ENCODE measurements around the gene FCSK.

FCSK gene

DNA sequence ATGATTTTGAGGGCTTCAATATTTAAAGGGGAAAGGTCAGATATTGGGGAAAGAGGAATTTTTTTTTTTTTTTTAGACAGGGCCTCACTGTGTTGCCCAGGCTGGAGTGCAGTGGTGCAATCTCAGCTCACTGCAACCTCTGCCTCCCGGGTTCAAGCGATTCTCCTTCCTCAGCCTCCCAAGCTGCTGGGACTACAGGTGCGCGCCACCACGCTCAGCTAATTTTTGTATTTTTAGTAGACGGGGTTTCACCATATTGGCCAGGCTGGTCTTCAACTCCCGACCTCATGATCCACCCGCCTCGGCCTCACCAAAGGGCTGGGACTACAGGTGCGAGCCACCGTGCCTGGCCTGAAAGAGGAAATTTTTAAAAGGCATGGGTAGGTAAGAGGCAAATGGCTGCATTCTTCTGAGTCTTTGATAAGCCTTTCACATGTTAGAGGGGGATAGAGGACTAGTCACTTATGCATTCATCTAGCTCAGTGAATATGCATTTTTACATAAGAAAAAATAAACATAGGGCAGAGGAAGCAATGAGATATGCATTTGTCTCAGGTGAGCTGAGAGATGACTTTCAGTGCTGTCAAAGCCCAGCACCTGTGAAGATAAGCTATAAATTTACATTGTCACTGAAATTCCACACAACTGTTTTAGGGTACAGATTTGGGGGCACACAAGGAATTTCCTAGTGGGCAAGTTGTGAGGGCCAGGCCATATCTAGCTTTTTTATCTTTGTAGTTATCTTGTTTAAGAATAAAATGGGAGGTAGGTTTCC is 1.1 kb upstream of the FCSK start:
- no peak for DNase-seq (ENCODE audit: low read depth in 2 of 2)

DNA sequence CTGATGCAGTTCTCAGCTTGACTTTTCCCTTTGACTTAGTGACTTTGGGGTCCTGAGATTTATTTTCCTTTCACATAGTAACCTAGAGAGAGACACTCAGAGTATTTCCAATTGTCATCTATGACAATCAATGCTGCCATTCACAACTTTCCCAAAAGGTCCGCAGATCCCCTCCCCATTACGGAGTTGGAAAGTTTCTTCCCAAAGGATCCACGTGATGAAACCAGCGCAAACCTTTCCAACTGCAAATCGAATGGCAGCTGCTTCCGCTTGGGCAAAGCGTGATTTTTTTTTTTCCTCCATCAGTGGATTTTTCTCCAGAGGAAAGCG is 538 bp upstream of the FCSK start:
- no peak for DNase-seq (ENCODE audit: low read depth in 2 of 2)

DNA sequence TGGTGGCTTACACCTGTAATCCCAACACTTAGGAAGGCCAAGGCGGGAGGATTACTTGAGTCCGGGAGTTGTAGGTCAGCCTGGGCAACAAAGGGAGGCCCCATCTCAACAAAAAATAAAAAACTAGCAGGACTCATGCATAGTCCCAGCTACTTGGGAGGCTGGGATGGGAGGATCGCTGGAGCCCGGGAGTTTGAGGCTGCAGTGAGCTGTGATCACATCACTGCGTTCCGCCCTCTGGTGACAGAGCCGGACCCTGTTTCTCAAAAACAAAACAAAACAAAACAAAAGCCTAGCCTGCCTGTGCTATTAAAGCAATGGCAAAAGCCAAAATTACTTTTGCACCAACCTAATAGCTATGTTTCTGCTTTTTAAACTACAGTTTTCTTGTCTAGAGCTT is 1.5 kb downstream of the FCSK start:
- no peak for DNase-seq (ENCODE audit: low read depth in 2 of 2)

DNA sequence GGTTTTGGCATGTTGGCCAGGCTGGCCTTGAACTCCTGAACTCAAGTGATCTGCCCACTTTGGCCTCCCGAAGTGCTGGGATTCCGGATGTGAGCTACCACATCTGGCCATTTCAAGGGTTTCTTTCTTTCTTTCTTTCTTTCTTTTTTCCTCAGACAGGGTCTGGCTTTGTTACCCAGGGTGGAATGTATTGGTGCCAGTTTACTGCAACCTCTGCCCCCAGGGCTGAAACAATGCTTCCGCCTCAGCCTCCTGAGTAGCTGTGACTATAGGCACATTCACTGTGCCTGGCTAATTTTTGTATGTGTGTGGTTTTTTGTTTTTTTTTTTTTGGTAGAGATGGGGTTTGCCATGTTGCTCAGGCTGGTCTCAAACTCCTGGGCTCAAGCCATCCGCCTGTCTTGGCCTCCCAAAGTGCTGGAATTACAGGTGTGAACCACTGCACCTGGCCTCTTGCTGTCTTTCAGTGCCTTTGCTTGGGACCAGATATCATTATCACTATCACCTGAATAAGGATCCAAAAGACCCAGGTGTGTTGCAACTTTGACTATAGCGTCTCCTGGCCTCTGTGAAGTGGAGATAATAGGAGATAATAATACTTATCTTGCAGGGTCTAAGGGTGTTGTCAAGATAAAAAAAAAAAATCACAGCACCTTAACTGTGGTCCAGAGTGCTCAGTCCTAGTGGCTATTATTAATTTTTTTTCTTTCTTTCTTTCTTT is 3.2 kb downstream of the FCSK start:
- no peak for DNase-seq (ENCODE audit: low read depth in 2 of 2)

DNA sequence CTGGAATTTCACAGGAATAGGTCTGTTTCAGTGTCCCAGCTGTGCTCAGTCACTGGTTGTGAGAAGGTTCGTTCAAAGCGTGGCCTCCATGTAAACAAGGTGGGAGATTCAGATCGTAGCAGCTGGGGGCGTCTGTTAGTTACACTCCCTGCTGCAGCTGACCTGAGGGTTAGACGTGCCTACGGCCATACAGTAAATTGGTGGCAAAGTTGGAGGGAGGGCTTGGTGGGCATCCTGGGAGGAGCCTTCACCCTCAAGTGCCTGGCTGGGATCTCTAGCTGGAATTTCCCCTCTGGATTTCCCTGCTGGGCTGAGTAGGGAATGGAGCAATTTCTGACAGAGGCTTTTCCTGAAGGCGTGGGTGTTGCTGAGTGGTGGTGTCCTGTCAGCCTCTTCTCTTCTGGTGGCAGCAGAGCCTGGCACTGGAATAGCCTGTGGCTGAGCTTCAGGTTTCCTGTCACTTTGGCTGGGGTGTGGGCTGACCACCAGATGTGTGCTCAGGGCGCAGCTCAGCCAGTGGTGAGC is 6.4 kb downstream of the FCSK start:
- DNase-seq (ENCODE audit: low read depth in 2 of 2) = no peak

DNA sequence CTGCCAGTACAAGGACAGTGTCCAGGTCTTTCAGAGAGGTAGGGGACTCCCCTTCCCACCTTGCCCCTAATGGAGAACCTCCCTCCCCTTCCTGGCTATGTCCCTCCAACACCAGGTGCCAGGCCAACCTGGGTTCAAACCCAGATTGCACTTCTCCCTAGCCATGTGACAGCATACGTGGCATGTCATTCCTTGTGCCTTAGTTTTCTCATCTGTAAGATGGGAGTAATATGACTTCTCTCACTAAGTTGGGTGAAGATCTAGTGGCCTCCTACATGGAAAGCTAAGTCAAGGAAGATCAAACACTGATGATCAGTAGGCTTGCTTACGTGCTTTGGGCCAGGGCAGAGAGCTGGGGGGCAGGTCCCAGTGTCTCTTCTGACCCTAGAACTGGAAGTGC is 8.8 kb downstream of the FCSK start:
- no peak for DNase-seq (ENCODE audit: low read depth in 2 of 2)

DNA sequence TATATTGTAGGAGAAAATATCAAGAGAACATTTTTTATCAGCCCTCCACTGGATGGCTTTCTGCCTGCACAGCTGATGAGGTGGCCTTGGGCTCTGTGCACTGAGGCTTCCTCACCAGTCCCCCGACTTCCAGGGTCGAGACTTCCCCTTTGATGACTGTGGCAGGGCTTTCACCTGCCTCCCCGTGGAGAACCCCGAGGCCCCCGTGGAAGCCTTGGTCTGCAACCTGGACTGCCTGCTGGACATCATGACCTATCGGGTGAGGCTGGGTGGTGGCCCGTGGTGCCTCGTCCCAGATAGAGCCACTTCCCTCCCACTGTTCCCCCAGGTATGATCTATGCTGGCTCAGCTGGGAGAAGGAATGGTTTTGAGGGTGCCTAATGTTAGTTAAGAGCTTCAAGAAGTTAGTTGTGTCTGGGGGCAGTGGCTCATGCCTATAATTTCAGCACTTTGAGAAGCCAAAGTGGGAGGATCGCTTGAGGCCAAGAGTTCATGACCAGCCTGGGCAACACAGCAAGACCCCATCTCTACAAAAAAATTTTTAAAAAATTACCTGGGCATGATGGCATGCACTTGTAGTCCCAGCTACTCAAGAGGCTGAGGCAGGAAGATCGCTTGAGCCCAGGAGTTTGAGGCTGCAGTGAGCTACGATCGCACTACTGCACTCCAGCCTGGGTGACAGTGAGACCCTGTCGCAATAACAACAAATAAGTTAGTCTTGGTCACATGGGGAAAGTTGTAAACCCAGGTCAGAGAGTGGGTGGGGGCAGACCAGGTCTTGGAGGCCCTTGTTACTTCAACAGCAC is 11.8 kb downstream of the FCSK start:
- DNase-seq (ENCODE audit: low read depth in 2 of 2) = no peak

DNA sequence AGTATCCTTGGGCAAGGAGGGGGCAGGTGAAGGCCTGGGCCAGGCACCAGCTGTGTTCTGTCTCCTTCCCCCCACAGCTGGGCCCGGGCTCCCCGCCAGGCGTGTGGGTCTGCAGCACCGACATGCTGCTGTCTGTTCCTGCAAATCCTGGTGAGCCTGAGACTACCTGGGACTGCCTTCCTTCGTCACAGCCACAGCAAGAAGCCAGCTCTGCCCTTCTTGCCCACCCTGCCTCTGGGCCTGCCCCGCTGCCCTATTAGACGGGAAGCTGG is 12.3 kb downstream of the FCSK start:
- DNase-seq (ENCODE audit: low read depth in 2 of 2) = no peak

DNA sequence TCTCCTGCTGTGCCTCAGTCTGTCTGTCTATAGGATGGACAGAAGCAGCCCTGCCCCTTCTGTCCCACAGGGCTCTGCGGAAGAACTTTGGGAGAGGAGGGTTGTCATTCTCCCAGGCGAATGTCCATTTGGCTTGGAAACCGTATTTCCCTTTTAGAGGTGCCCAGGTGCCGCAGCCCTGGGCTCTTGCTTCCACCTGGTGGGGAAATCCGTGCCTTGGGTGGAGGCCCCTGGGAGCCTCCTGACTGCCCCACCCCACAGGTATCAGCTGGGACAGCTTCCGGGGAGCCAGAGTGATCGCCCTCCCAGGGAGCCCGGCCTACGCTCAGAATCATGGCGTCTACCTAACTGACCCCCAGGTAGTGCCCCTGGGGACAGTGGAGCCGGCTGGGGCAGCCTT is 12.7 kb downstream of the FCSK start:
- DNase-seq (ENCODE audit: low read depth in 2 of 2) = no peak

DNA sequence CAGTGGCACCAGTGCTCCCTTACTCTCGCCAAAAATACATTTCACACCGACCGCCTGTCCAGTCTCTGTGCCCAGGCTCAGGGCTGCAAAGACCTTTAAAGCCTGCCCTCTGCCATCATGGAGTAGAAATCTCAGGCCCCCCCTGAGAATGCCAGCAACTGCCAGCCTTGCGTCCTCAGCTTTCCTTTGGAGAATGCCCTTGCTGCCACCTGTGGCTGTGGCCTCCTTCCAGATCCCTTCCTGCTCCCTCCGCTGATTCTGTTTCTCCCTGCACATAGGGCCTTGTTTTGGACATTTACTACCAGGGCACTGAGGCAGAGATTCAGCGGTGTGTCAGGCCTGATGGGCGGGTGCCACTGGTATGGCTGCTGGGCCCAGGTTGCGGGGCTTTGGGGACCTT is 13.2 kb downstream of the FCSK start:
- DNase-seq (ENCODE audit: low read depth in 2 of 2) = no peak

DNA sequence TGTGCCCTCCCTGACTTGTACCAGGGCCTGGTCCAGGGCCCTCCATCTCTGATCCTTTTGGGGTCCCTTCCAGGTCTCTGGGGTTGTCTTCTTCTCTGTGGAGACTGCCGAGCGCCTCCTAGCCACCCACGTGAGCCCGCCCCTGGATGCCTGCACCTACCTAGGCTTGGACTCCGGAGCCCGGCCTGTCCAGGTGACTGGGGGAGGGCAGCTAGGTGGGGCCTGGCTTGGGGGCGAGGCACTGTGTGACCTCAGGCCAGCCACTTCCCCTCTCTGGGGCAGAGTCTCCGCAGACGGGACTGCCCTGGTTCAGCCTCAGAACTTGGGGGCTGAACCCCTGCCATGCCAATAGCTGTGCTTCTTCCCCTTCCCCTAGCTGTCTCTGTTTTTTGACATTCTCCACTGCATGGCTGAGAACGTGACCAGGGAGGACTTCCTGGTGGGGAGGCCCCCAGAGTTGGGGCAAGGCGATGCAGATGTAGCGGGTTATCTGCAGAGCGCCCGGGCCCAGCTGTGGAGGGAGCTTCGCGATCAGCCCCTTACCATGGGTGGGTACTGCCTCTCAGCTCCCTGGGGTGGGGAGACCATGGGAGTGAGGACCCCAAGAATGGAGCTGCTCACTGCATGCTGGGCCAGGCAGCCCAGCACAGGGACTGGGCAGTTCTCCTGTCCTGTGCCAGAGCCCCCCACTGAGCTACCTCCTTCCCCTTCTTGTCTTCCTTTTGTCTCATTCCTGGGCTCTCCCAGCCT is 14.6 kb downstream of the FCSK start:
- DNase-seq (ENCODE audit: low read depth in 2 of 2) = no peak

DNA sequence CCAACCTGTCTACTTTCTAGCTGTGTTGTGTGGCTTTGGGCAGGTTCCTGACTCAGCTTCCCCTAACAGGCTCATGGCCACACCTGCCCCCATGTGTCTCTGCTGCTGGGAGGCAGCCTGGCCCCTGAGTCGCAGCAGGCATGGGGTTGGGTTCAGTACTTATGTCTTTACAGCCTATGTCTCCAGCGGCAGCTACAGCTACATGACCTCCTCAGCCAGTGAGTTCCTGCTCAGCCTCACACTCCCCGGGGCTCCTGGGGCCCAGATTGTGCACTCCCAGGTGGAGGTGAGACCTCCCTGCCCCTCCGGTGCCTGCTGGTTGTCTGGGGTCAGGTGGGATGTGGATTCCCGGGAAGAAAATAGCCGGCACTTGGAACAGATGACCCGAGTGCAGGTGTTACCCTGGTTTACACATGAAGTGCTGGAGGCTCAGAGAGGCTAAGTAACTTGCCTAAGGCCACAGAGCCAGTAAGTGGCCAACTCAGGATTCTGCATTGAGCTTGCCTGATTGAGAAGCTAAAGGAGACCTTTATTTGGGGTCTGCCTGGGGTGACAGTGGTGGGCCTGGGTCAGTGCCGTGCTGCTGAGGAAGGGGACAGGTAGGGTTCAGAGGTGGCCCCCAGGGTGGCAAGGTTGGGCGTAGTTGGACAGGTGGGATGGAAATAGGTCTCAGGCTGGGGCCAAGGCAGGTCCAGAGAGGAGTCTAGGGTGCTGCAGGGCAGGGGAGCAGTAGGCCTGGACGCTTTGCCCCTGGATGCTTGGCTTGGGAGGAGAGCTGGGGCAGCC is 15.9 kb downstream of the FCSK start:
- DNase-seq (ENCODE audit: low read depth in 2 of 2) = no peak

DNA sequence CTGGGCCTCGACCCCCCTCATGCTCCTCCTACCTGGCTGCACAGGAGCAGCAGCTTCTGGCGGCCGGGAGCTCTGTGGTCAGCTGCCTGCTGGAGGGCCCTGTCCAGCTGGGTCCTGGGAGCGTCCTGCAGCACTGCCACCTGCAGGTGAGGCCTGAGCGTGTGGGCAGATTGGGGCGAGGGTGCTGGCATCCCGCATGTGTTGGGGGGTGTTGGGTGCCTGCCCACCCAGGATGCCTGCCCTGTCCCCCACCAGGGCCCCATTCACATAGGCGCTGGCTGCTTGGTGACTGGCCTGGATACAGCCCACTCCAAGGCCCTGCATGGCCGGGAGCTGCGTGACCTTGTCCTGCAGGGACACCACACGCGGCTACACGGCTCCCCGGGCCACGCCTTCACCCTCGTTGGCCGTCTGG is 16.5 kb downstream of the FCSK start:
- no peak for DNase-seq (ENCODE audit: low read depth in 2 of 2)

DNA sequence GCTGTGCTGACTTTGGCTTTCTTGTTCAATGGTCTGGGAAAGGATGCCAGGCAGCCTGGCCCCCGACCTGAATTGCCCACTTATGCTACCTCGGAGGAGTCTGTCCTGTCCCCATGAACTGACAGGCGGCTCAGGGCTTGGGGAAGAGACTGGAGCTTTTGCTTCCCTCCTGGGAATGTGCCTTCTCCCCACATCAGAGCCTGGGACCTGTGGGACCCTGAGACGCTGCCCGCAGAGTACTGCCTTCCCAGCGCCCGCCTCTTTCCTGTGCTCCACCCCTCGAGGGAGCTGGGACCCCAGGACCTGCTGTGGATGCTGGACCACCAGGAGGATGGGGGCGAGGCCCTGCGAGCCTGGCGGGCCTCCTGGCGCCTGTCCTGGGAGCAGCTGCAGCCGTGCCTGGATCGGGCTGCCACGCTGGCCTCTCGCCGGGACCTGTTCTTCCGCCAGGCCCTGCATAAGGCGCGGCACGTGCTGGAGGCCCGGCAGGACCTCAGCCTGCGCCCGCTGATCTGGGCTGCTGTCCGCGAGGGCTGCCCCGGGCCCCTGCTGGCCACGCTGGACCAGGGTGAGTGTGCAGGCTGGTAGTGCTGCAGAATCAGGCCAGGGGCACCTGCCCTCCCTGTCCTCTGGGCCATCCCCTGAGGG is 18.5 kb downstream of the FCSK start:
- no peak for DNase-seq (ENCODE audit: low read depth in 2 of 2)

DNA sequence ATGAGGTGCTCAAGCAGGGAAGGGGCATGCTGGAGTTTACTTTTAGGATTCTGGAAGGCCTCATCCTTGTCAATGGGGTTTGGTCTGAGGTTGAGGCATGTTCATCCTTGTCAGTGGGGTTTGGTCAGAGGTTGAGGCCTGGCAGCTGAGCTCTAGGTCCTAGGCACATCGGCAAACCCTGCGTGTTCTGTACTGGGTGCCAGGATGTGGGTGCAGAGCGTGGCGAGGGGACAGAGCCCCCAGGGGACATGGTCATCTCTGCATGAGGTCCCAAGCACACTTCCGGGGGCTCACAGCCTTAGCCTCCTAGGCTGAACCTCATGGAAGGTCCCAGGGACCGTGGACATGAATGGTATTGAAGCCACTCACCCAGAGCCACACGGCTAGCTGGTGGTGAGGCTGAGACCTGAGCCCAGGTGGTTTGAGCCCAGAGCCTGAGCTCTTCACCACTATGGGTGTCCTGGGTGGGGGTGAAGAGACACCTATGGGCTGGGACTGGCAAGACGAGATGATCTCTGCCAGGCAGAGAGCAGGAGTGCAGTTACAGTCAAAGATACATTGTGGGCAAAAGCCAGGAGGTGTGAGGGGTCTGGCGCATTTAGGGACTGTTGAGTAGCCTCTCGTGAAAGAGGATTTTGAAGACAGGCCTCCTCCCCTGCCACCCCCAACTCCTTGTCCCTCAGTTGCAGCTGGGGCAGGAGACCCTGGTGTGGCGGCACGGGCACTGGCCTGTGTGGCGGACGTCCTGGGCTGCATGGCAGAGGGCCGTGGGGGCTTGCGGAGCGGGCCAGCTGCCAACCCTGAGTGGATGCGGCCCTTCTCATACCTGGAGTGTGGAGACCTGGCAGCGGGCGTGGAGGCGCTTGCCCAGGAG is 19.3 kb downstream of the FCSK start:
- no peak for DNase-seq (ENCODE audit: low read depth in 2 of 2)

DNA sequence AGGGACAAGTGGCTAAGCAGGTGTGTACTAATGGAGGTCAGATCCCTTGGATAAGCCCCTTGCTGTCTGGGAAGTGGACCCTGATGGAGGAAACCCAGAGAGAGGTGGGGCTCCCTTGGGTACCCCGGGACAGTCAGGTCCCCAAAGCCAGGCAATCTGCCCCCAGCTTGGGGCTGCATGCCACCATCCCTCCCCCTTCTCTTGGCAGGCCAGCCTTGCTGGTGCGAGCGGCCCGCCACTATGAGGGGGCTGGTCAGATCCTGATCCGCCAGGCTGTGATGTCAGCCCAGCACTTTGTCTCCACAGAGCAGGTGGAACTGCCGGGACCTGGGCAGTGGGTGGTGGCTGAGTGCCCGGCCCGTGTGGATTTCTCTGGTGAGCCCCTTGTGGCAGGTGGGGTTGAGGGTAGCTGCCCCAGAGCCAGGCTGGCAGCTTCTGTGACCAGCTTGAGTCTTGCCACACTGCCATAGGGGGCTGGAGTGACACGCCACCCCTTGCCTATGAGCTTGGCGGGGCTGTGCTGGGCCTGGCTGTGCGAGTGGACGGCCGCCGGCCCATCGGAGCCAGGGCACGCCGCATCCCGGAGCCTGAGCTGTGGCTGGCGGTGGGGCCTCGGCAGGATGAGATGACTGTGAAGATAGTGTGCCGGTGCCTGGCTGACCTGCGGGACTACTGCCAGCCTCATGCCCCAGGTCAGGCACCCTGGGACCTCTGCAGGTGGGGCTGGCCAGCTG is 20.1 kb downstream of the FCSK start:
- no peak for DNase-seq (ENCODE audit: low read depth in 2 of 2)

DNA sequence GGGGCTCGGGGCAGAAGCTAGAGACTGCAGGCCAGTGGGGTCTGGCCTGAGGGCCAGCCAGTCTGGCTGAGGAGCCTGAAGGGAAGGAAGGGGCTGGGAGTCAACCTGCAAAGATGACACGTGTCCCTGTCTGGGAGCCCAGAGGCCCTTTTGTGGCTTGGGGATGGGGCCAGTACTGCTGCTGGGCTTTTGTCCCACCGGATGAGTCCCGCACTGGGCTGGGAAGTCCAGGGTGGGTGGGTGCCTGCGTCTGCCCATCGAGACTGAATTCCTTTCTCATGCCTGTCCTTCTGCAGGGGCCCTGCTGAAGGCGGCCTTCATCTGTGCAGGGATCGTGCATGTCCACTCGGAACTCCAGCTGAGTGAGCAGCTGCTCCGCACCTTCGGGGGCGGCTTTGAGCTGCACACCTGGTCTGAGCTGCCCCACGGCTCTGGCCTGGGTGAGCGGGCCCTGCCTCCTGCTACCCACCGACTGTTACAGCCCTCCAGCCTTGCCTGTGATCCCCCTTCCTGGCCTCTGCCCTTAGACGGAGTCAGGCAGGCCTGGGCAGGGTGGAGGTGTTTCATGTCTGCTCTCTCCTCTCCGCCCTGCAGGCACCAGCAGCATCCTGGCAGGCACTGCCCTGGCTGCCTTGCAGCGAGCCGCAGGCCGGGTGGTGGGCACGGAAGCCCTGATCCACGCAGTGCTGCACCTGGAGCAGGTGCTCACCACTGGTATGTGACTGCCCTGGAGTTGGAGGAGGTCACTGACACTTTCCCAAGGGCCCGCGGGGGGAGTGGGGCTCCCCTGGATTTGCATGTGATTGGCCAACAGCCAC is 20.9 kb downstream of the FCSK start:
- no peak for DNase-seq (ENCODE audit: low read depth in 2 of 2)
